Epithelial cell of proximal tubule (primary cell): ENCODE data around the gene KRTAP29-1. TPM values are rescaled to one million over a fixed set of nuclear protein-coding genes. Genes with fewer than 3 reads are reported as not detected.
"Not testable (repeated sequence)": the region's sequence is repeated elsewhere in the genome, so short reads cannot be mapped to it uniquely, and the experiment has no call there.

Experiments
- DNase-seq: peaks from one replicate; pipeline ENCODE4 v3.0.0-alpha.2; 2011; ENCODE audit warnings: low read depth
- H3K4me3 ChIP-seq: 2 replicates; pipeline ENCODE4 v1.5.1; 2011; ENCODE audit warnings: low read depth, mild to moderate bottlenecking, low read length
- total RNA-seq: library from RNA; depleted of rRNA; stranded (reverse); fragments of >200 nt; gene quantifications from 2 replicates; pipeline ENCODE4 v1.2.3, GENCODE V29; 2015
- TF ChIP-seq, protein P1 (sequence below): conservative IDR thresholded peaks from 2 replicates; pipeline ENCODE4 v1.5.1; 2012; ENCODE audit warnings: low read depth, mild to moderate bottlenecking, low read length

Gene KRTAP29-1
- total RNA-seq, 1 donor from 2014 or later: not detected

DNA sequence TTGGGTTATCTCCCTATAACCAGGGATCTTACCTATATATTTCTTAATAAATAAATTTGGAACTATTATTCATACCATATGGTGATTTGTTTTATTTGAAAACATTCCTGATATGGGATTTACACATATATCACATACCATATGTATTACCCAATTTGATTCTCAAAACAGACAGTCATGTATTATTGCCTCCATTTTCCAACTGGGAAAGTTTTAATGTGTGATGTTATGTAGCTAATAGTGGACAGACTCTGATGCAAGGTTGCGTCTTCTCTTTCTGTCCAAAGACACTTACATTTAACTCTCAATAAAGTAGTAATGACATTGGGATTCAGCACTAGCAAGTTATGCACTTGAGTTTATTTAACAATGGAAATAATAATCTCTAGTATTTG is 46.4 kb downstream of the KRTAP29-1 start:
- H3K4me3 ChIP-seq: no peak overlapping the region
- no peak for DNase-seq
- TF ChIP-seq, protein P1, sequence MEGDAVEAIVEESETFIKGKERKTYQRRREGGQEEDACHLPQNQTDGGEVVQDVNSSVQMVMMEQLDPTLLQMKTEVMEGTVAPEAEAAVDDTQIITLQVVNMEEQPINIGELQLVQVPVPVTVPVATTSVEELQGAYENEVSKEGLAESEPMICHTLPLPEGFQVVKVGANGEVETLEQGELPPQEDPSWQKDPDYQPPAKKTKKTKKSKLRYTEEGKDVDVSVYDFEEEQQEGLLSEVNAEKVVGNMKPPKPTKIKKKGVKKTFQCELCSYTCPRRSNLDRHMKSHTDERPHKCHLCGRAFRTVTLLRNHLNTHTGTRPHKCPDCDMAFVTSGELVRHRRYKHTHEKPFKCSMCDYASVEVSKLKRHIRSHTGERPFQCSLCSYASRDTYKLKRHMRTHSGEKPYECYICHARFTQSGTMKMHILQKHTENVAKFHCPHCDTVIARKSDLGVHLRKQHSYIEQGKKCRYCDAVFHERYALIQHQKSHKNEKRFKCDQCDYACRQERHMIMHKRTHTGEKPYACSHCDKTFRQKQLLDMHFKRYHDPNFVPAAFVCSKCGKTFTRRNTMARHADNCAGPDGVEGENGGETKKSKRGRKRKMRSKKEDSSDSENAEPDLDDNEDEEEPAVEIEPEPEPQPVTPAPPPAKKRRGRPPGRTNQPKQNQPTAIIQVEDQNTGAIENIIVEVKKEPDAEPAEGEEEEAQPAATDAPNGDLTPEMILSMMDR: no peak

DNA sequence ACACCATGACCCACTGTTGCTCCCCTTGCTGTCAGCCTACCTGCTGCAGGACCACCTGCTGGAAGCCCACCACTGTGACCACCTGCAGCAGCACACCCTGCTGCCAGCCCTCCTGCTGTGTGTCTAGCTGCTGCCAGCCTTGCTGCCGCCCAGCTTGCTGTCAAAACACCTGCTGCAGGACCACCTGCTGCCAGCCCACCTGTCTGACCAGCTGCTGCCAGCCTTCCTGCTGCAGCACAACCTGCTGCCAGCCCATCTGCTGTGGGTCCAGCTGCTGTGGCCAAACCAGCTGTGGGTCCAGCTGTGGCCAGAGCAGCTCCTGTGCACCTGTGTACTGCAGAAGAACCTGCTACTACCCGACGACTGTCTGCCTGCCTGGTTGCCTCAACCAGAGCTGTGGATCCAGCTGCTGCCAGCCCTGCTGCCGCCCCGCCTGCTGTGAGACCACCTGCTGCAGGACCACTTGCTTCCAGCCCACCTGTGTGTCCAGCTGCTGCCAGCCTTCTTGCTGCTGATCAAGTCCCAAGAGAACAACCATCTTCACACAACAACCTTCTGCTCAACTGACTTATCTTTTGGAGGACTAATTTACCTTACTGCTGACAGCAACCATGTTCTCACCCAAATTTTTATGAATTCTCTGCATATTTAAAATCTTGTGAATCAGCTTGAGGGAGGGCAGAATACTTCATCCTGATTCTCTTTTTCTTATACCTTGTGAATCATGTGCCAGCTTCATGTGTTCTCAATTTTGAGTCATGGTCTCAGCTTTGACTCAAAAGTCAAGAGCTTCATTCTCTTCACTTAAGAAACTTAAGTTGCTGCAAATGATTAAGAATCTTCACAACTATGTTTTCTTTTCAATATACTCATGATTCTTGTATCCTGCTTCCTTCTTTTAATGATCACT is 47.0 kb downstream of the KRTAP29-1 start, which contains the start of gene KRTAP9-9:
KRTAP9-9 (plus strand) TSS at position 4 of the 910 bp plus-strand sequence.
- not testable (repeated sequence) for H3K4me3 ChIP-seq, DNase-seq

DNA sequence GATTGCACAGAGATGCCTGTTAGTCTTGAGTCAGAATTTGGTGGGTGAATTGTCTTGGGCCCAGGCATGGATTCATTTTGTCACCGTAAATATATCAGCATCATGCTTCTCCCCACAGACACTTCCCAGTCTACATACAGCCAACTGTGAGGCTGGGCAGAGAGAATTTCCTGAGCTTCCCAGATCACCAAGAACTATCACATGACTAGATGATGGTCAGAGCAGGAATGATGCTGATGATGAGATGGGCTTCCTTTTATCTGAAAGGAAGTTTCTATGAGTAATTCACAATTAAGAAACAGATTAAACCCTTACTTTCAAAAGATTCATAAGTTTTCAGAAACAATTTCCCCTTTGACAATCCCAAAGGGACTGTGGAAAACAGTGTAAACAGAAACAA is 47.8 kb downstream of the KRTAP29-1 start:
- H3K4me3 ChIP-seq: no peak overlapping the region
- no peak for DNase-seq
- TF ChIP-seq, protein P1: no peak

Other genes with a start within 250 kb of the KRTAP29-1 start
- gene KRTAP2-2, start 247.6 kb downstream of the KRTAP29-1 start, total RNA-seq: not detected in 2 replicates
- 11.6 and 26.7 TPM in 2 replicates for gene KRTAP2-3, start 242.7 kb downstream of the KRTAP29-1 start, total RNA-seq
- gene KRTAP2-4, start 237.0 kb downstream of the KRTAP29-1 start, total RNA-seq: not detected in 2 replicates
- gene KRTAP4-7, start 218.7 kb downstream of the KRTAP29-1 start, total RNA-seq: not detected in 2 replicates
- not detected in 2 replicates for gene KRTAP4-8, start 204.7 kb downstream of the KRTAP29-1 start, total RNA-seq
- gene KRTAP4-16, start 200.6 kb downstream of the KRTAP29-1 start, total RNA-seq: not detected in 2 replicates
- 0.58 TPM in 1 of 2 replicates, not detected in the other for gene KRTAP4-9, start 197.5 kb downstream of the KRTAP29-1 start, total RNA-seq
- not detected in 2 replicates for gene KRTAP4-11, start 184.5 kb downstream of the KRTAP29-1 start, total RNA-seq
- gene KRTAP4-12, start 178.7 kb downstream of the KRTAP29-1 start, total RNA-seq: not detected in 2 replicates
- gene KRTAP4-6, start 162.3 kb downstream of the KRTAP29-1 start, total RNA-seq: not detected in 2 replicates
- not detected in 2 replicates for gene KRTAP4-5, start 153.0 kb downstream of the KRTAP29-1 start, total RNA-seq
- not detected in 2 replicates for gene KRTAP4-4, start 142.1 kb downstream of the KRTAP29-1 start, total RNA-seq
- not detected in 2 replicates for gene KRTAP4-3, start 134.6 kb downstream of the KRTAP29-1 start, total RNA-seq
- gene KRTAP4-2, start 124.6 kb downstream of the KRTAP29-1 start, total RNA-seq: not detected in 2 replicates
- not detected in 2 replicates for gene KRTAP4-1, start 117.9 kb downstream of the KRTAP29-1 start, total RNA-seq
- not detected in 2 replicates for gene KRTAP9-1, start 113.0 kb downstream of the KRTAP29-1 start, total RNA-seq
- not detected in 2 replicates for gene KRTAP9-2, start 76.2 kb downstream of the KRTAP29-1 start, total RNA-seq
- gene KRTAP9-3, start 70.4 kb downstream of the KRTAP29-1 start, total RNA-seq: not detected in 2 replicates
- gene KRTAP9-8, start 64.9 kb downstream of the KRTAP29-1 start, total RNA-seq: not detected in 2 replicates
- gene KRTAP9-4, start 53.2 kb downstream of the KRTAP29-1 start, total RNA-seq: not detected in 2 replicates
- not detected in 2 replicates for gene KRTAP9-9, start 47.5 kb downstream of the KRTAP29-1 start, total RNA-seq
- gene KRTAP9-6, start 37.5 kb downstream of the KRTAP29-1 start, total RNA-seq: not detected in 2 replicates
- not detected in 2 replicates for gene KRTAP9-7, start 27.2 kb downstream of the KRTAP29-1 start, total RNA-seq
- not detected in 2 replicates for gene KRTAP16-1, start 6.5 kb upstream of the KRTAP29-1 start, total RNA-seq
- not detected in 2 replicates for gene KRTAP17-1, start 12.9 kb upstream of the KRTAP29-1 start, total RNA-seq
- gene KRT33A, start 48.0 kb upstream of the KRTAP29-1 start, total RNA-seq: not detected in 2 replicates
- gene KRT33B, start 67.0 kb upstream of the KRTAP29-1 start, total RNA-seq: 0.29 TPM in 2 replicates
- 4.2 and 15.1 TPM in 2 replicates for gene KRT34, start 79.5 kb upstream of the KRTAP29-1 start, total RNA-seq
- not detected in 2 replicates for gene KRT31, start 94.8 kb upstream of the KRTAP29-1 start, total RNA-seq
- not detected in 2 replicates for gene KRT37, start 121.7 kb upstream of the KRTAP29-1 start, total RNA-seq
- gene KRT38, start 138.1 kb upstream of the KRTAP29-1 start, total RNA-seq: not detected in 2 replicates
- not detected in 2 replicates for gene KRT32, start 164.5 kb upstream of the KRTAP29-1 start, total RNA-seq
- not detected in 2 replicates for gene KRT35, start 178.3 kb upstream of the KRTAP29-1 start, total RNA-seq
- not detected in 2 replicates for gene KRT36, start 187.1 kb upstream of the KRTAP29-1 start, total RNA-seq
- gene KRT13, start 202.8 kb upstream of the KRTAP29-1 start, total RNA-seq: 1.0 and 2.0 TPM in 2 replicates
- gene KRT15, start 216.0 kb upstream of the KRTAP29-1 start, total RNA-seq: 4.6 and 15.6 TPM in 2 replicates
- gene KRT19, start 225.5 kb upstream of the KRTAP29-1 start, total RNA-seq: 1,090 and 2,137 TPM in 2 replicates